HG03378 (cell line): ENCODE results near the gene SCG3.

Source experiments
- ATAC-seq: cut with Tn5 transposase; IDR thresholded peaks from one replicate; pipeline ENCODE4 v1.9.1; 2021; ENCODE audit warnings: mild to moderate bottlenecking, moderate library complexity; ENCODE audit not compliant: unreplicated experiment

Gene SCG3

DNA sequence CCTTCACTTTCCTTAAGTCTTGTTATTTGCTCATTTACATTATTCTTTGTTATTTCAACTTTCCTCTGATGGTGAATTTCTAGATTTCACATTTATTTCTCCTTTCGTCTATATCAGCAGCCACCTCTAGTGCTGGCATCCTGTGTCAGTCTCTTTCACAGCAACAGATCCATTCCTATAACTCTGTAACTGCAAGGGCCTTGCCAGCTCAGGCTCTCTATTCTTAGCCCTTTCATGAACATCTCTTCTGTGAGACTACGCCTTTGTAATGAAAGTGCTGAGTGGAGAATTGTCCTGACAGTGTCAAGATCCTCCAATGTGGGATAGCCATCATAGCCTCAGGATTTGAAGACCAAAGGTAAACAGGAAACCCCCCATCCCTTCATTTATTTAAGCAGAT lies 3.9 kb upstream of the SCG3 start:
- ATAC-seq, result no peak

DNA sequence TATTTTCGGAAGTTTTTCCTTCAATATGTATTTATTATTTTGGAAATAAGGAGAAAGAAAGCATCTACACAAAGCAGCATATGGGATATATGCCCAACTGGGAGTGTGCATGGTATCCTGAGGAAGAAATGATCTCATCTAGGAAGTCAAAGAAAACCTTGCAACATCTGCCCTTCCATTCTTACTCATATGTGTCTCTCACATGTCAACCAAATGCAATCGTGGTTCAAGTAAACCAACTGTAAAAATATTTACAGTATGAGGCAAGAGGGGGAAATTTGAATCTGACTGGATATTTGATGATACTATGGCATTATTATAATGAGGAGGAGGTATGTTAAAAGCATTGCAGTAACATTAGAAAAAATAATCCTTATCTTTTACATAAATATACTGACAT lies 3.2 kb upstream of the SCG3 start:
- ATAC-seq, result no peak

DNA sequence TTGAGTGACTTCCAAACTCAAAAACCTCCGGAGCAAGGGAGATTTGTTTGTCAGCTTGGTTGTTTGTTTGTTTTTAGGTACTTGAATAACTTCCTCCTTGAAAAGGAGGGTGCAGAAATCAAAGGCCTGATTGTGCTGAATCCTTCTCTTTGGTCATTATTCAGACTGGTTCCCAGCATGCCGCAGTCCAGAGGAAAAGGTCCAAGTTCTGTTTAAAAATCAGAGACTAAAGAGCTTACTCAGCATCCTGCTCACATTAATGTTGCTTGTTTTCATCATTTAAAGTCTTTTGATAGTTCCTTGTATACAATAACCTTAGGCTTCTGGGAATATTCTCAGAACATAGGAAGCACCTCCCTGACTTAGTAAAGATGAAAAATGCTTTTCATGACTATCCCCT lies 982 bp upstream of the SCG3 start:
- ATAC-seq, result no peak

- no peak for ATAC-seq
Measured at GRCh38 chr15:51687565-51687964, 6.3 kb downstream of the SCG3 start.

- no peak for ATAC-seq
Measured at GRCh38 chr15:51688863-51689262, 7.6 kb downstream of the SCG3 start.

DNA sequence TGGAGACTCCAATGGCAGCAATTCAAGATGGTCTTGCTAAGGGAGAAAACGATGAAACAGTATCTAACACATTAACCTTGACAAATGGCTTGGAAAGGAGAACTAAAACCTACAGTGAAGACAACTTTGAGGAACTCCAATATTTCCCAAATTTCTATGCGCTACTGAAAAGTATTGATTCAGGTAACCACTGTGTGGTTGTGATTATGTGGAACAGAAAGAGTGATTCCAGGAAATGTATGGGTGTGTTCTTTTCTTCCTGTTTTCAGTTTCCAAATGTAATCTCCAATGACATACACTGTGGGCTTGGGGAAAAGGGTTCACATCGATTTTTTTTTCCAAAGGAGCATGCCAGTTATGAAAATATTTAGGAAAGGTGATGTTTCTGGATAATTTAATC lies 10.9 kb downstream of the SCG3 start:
- no peak for ATAC-seq

DNA sequence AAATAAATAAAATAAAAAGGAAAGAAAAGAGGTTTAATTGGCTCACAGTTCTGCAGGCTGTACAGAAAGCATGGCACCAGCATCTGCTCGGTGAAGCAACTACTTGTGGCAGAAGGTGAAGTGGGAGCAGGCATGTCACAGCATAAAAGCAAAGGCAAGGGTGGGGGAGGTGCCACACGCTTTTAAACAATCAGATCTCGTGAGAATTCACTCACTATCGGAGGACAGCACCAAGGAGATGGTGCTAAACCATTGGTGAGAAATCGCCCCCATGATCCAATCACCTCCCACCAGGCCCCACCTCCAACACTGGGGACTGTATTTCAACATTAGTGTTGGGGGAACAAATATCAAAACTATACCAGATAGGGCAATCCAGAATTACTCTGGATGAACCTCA lies 15.3 kb downstream of the SCG3 start:
- no peak for ATAC-seq

DNA sequence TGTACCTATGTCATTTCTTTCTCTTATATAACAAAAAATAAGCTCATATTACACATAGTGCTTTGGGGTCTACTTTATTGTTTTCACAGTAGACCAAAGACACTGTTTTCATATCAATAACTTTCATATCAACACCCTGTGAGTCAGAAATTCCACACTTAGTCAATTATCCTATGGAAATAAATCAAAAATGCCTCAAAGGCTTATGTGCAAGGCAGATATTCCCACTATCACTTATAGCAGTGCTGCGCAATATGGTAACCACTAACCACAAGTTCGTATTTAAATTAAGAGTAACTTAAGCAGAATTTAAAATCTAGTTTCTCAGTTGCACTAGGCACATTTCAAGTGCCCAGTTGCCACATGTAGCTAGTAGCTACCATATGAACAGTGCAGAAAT lies 15.9 kb downstream of the SCG3 start:
- no peak for ATAC-seq

GRCh38 chr15:51699373-51699772 lies 18.1 kb downstream of the SCG3 start:
- ATAC-seq, result no peak

DNA sequence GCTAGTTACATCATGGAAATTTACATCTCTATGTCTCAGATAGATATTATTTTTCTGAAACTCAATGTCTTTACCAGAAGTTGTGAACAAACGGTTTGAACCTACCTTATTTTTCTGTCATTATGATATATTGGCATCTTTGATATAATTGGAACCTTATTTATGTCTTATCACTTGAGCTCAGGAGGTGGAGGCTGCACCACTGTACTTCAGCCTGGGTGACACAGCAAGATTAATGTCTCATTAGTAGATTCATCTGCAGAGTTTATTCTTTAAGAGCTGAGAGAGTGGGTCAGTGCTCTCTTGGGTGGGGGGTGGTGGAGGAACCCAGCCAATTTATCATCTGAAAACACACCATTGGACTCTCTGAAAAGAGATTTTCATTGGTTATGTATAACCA lies 21.4 kb downstream of the SCG3 start:
- no peak for ATAC-seq

DNA sequence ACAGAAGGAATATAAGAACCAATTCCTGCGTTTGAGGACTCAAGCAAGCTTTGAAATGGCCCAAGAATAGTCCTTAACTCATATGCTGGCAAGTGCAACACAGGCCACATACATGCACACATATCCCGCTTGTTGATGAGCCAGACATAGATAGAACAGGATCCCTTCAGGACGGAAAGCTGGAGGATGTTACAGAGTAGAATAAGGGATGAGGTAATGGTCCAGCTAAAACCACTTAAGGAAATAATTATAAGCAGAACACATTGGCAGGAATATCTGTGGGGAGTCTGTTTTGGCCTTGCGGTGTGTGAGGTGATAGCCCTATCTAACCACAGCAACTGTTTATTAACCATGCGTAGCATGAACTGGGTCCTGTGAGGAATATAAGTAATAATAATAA lies 25.0 kb downstream of the SCG3 start:
- ATAC-seq, result no peak

- ATAC-seq, result no peak
Measured at GRCh38 chr15:51706926-51707608, 25.8 kb downstream of the SCG3 start.

- no peak for ATAC-seq
Measured at GRCh38 chr15:51708013-51708412, 26.7 kb downstream of the SCG3 start.

- ATAC-seq, result no peak
Measured at GRCh38 chr15:51709031-51709430, 27.7 kb downstream of the SCG3 start.

DNA sequence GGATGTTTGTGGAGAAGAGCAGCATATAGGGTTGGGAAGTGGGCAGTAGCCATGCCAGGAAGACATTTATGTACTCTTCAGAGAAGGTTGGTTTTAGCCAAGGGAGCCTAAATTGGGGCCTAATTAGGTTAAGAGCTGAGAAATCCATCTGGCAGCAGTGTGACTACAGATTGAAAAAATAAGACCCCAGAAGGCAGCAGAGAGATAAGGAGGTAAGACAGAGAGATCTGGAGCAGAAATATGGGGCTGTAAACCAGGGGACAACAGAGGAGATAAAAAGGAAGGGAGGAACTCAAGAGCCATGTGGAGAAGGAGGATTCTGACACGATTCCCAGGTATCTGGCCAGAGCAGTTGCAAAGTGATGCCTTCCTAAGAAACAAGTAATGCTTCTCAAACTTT lies 32.9 kb downstream of the SCG3 start:
- no peak for ATAC-seq

GRCh38 chr15:51714911-51715310 lies 33.6 kb downstream of the SCG3 start:
- ATAC-seq, result no peak

GRCh38 chr15:51718219-51718618 lies 36.9 kb downstream of the SCG3 start:
- ATAC-seq, result no peak

DNA sequence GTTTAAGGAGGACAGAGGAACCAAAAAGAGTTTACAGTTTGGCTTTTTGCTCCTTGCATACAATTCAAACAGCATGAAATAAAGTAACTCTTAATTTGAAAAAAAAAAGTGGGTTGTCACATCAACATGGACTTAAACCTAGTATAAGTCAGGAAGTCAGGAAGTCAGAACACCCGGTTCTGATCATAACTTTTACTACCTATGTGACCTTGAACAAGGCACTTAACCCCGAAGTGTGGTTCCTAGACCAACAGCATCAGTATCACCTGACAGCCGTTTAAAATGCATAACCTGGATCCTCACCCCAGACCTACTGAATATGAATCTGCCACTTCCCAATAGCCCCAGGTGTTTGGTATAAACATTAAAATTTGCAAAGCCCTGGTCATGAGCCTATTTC lies 37.4 kb downstream of the SCG3 start:
- ATAC-seq, result no peak

DNA sequence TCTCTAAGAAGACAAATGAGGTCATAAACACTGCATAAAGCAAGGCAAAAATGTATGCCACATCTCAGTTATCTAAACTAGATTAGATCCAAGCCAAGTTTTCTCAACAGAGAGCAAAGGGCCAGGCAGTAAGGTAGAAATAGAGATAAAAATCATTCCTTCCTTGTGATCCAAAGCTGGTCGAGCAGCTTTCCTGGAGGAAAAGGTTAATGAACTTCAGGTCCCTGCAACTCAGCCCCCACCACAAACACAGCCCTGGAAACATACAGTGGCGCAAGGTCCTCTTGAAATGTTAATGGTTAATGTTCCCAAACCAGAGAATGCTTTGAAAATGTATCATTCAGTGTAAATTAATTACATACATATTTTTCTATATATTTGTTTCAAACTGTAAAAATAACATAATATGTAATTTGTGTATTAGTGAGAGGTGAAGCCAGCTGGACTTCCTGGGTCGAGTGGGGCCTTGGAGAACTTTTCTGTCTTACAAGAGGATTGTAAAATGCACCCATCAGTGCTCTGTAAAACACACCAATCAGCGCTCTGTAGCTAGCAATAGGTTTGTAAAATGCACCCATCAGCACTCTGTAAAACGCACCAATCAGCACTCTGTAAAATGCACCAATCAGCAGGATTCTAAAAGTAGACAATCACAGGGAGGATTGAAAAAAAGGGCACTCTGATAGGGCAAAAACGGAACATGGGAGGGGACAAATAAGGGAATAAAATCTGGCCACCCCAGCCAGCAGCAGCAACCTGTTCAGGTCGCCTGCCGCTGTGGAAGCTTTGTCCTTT lies 39.1 kb downstream of the SCG3 start:
- ATAC-seq, result no peak

- ATAC-seq, result no peak
Measured at GRCh38 chr15:51721199-51721960, 40.1 kb downstream of the SCG3 start.

DNA sequence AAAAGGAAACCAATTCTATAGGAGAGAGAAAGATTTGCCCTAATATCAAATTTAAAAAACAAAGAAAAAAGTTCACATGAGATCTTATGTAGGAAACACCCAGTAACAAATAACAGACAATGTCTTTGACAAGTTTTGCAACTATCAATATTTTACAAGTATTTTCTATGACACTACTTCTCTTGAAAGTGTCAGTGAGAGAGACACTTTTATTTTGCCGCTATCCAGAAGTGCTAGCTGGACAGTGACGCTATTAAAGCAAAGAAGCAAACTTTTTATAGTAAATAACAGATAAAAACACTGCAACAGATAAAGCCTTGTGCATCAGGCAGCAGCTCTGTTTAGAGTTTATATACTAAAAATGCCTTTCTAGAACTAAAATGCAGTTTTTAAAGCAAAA lies 42.9 kb downstream of the SCG3 start:
- ATAC-seq, result no peak

GRCh38 chr15:51724673-51725072 lies 43.4 kb downstream of the SCG3 start:
- no peak for ATAC-seq
